ENCODE data around the gene SPON2. TPM values are rescaled to one million over a fixed set of nuclear protein-coding genes. Genes with fewer than 3 reads are reported as not detected.
"Not testable (repeated sequence)": the region's sequence is repeated elsewhere in the genome, so short reads cannot be mapped to it uniquely, and the experiment has no call there.

Gene SPON2
- total RNA-seq, 4 donors from 2014 or later, result 39.3 to 91.0 (median 45.5) TPM

GRCh38 chr4:1136048-1136447, 36.3 kb downstream of the SPON2 start:
- no peaks in the 10 kb centered on the region for H3K9me3 ChIP-seq
- no peak overlapping the region for H3K27ac ChIP-seq
- H3K27me3 ChIP-seq, result no peaks in the 10 kb centered on the region
- H3K36me3 ChIP-seq, result no peaks in the 10 kb centered on the region
- no peak for DNase-seq (ENCODE audit: low spot score in 2 of 2)
- WGBS, 2 donors, result 63 to 71% methylated on average over 4 of the region's 4 CpGs
- TF ChIP-seq EP300 (IDR thresholded peaks at IDR 0.05) (no peak), POLR2A (IDR thresholded peaks at IDR 0.05) (no peak)
- TF ChIP-seq, protein P1, sequence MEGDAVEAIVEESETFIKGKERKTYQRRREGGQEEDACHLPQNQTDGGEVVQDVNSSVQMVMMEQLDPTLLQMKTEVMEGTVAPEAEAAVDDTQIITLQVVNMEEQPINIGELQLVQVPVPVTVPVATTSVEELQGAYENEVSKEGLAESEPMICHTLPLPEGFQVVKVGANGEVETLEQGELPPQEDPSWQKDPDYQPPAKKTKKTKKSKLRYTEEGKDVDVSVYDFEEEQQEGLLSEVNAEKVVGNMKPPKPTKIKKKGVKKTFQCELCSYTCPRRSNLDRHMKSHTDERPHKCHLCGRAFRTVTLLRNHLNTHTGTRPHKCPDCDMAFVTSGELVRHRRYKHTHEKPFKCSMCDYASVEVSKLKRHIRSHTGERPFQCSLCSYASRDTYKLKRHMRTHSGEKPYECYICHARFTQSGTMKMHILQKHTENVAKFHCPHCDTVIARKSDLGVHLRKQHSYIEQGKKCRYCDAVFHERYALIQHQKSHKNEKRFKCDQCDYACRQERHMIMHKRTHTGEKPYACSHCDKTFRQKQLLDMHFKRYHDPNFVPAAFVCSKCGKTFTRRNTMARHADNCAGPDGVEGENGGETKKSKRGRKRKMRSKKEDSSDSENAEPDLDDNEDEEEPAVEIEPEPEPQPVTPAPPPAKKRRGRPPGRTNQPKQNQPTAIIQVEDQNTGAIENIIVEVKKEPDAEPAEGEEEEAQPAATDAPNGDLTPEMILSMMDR (IDR thresholded peaks at IDR 0.05), result no peak
- no peaks in the 10 kb centered on the region for H3K4me1 ChIP-seq
- no peak overlapping the region for H3K4me3 ChIP-seq

GRCh38 chr4:1133033-1133432, 39.4 kb downstream of the SPON2 start:
- no peak overlapping the region for H3K4me3 ChIP-seq
- no peaks in the 10 kb centered on the region for H3K27me3 ChIP-seq
- no peak for DNase-seq (ENCODE audit: low spot score in 2 of 2)
- peaks cover 0 to 10% (median 0%) of the 10 kb centered on the region in 4 donors for H3K4me1 ChIP-seq
- no peak overlapping the region for H3K27ac ChIP-seq
- no peaks in the 10 kb centered on the region for H3K36me3 ChIP-seq
- H3K9me3 ChIP-seq, result no peaks in the 10 kb centered on the region
- WGBS, 2 donors, result 42 to 72% methylated on average over 8 of the region's 8 CpGs
- TF ChIP-seq, protein P1 (IDR thresholded peaks at IDR 0.05), result no peak
- TF ChIP-seq EP300 (IDR thresholded peaks at IDR 0.05) (no peak), POLR2A (IDR thresholded peaks at IDR 0.05) (no peak)

DNA sequence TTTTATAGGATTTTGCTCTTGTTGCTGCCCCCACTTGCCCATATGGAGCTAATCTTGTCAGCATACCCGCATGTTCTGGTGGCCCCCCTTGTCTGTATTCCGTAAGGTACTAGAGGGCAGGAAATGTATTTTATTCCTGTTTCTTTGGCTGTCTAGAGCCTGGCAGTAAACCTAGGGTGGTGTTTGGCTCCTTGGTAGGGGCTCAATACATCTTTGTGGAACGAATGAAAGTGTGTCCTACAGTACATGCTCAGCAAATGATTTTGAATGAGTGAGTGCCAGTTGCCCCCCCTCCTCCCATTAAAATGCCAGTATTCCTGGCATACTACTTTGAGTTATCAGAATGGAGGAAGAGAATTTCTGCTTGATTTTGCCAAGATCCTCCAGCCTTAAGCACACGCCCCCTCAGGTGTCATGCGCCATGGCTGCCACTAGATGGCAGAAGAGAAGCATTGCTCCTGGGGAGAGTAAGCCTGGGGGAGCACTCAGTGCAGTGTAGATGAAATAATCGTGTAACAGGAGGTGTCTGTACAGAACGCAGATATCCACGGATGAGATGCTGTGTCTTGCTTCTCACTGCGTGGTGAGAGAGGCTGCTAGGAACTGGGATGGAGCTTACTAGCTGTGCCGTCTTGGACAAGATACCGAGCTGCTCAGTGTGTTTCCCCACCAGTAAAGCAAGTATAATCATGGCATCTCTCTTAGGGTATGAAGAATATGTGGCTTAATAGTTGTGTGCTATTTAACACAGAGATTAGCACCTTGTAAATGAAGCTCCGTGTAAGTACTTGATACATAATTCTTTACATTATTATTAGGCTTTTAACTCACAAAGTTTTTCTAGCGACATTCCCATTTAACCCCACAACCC, 41.8 kb downstream of the SPON2 start:
- H3K4me3 ChIP-seq, result no peak overlapping the region
- DNase-seq (ENCODE audit: low spot score in 2 of 2), result peak; percentile 42 to 73
- no peak for TF ChIP-seq EP300 (IDR thresholded peaks at IDR 0.05)
- TF ChIP-seq, protein P1 (IDR thresholded peaks at IDR 0.05), result peak; percentile 94 to 100 (median 98)
- H3K27me3 ChIP-seq, result no peaks in the 10 kb centered on the region
- peaks cover 0 to 10% (median 0%) of the 10 kb centered on the region in 4 donors for H3K4me1 ChIP-seq
- no peaks in the 10 kb centered on the region for H3K36me3 ChIP-seq
- WGBS, 2 donors, result 19 to 21% methylated on average over 13 of the region's 13 CpGs
- H3K9me3 ChIP-seq, result no peaks in the 10 kb centered on the region
- no peak overlapping the region for H3K27ac ChIP-seq

DNA sequence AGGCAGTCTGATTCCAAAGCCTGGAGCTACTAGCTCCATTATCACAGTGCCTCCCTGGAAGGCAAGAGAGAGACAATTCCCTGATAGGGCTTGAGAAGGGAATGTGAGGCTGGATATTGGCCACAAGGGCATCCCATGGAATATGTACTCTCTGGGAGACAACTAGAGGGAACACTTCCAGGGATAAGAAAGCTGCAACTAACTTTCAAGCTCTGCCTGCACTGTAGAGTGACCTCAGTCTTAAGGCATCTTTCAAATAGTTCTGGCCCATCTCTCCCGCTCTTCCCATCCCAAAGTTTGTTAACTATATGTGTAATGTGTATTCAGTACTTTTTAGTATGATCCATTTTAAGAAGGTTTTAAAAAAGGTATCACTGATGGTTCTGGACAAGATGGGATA, 45.9 kb downstream of the SPON2 start:
- TF ChIP-seq EP300 (IDR thresholded peaks at IDR 0.05), result no peak
- TF ChIP-seq POLR2A (IDR thresholded peaks at IDR 0.05), result no peak
- TF ChIP-seq, protein P1 (IDR thresholded peaks at IDR 0.05), result no peak
- no peak overlapping the region for H3K27ac ChIP-seq
- H3K36me3 ChIP-seq, result no peaks in the 10 kb centered on the region
- no peaks in the 10 kb centered on the region for H3K9me3 ChIP-seq
- peaks cover 0 to 10% (median 0%) of the 10 kb centered on the region in 4 donors for H3K4me1 ChIP-seq
- 21 to 41% methylated on average over 1 of the region's 1 CpG for WGBS, 2 donors
- H3K27me3 ChIP-seq, result peaks cover 0 to 3% of the 10 kb centered on the region in 2 donors
- H3K4me3 ChIP-seq, result no peak overlapping the region
- DNase-seq (ENCODE audit: low spot score in 2 of 2), result no peak

DNA sequence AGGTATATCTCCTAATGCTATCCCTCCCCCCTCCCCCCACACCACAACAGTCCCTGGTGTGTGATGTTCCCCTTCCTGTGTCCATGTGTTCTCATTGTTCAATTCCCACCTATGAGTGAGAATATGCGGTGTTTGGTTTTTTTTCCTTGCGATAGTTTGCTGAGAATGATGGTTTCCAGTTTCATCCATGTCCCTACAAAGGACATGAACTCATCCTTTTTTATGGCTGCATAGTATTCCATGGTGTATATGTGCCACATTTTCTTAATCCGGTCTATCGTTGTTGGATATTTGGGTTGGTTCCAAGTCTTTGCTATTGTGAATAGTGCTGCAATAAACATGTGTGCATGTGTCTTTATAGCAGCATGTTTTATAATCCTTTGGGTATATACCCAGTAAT, 46.9 kb downstream of the SPON2 start:
- DNase-seq (ENCODE audit: low spot score in 2 of 2); H3K27me3 ChIP-seq; H3K9me3 ChIP-seq; H3K4me1 ChIP-seq; H3K27ac ChIP-seq; H3K4me3 ChIP-seq; H3K36me3 ChIP-seq: not testable (repeated sequence)
- 92 to 93% methylated on average over 4 of the region's 4 CpGs for WGBS, 2 donors

Data from tibial nerve (tissue), 4 donors.